Measurements from ENCODE around the gene TREH. TPM values are rescaled to one million over a fixed set of nuclear protein-coding genes. Genes with fewer than 3 reads are reported as not detected.

TREH gene
- polyA plus RNA-seq, 1 donor from 2014 or later, result 0.12 TPM

DNA sequence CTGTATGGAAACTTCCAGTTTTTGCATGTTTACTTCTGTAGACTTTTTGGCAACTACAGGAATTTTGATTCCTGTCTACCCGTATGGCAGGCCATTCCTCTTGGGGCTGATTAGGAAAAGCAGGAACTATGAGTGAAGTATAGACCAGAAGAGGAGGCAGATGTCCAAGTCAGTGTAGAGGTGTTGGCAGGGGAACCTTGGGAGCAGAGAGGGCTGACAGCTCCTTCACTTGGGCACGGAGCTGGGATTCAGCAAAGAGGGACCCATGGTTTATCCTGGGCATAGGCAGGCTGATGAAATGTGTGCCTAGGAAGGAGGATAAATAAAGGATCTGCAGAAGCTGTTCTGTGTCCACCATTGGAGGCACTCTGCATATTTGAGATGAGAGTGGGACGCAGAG, 33.1 kb downstream of the TREH start:
- H3K27me3 ChIP-seq (ENCODE audit: insufficient read depth, low read depth, low read length), result no peaks in the 10 kb centered on the region
- H3K79me2 ChIP-seq (replicated peaks; ENCODE audit: insufficient read depth, low read length), result no peaks in the 10 kb centered on the region
- no peaks in the 10 kb centered on the region for H4K20me1 ChIP-seq (ENCODE audit: insufficient read depth)
- H3K9me3 ChIP-seq (ENCODE audit: low read length), result no peaks in the 10 kb centered on the region
- H3K27ac ChIP-seq (ENCODE audit: low read length), result no peak overlapping the region
- H3K9ac ChIP-seq (ENCODE audit: low read length), result no peak overlapping the region
- H3K4me2 ChIP-seq (ENCODE audit: low read length), result no peak overlapping the region
- TF ChIP-seq POLR2AphosphoS5 (IDR thresholded peaks at IDR 0.05) (no peak), RAD21 (conservative IDR thresholded peaks at IDR 0.05) (no peak), SMC3 (conservative IDR thresholded peaks at IDR 0.05; ENCODE audit: poor library complexity) (no peak), TAF1 (IDR thresholded peaks at IDR 0.05; ENCODE audit: low read depth) (no peak), EP300 (conservative IDR thresholded peaks at IDR 0.05; ENCODE audit: poor library complexity, severe bottlenecking) (no peak)
- H3F3A ChIP-seq (ENCODE audit: insufficient read depth, low read length, poor library complexity, severe bottlenecking), result no peaks in the 10 kb centered on the region
- no peaks in the 10 kb centered on the region for H3K9me2 ChIP-seq (ENCODE audit: insufficient read depth, low read length)
- no peak overlapping the region for H3K4me3 ChIP-seq (ENCODE audit: low read length)
- peaks cover 14% of the 10 kb centered on the region for H3K36me3 ChIP-seq (ENCODE audit: insufficient read depth, low read length)
- no peak overlapping the region for H2AFZ ChIP-seq (ENCODE audit: low read depth, low read length)

DNA sequence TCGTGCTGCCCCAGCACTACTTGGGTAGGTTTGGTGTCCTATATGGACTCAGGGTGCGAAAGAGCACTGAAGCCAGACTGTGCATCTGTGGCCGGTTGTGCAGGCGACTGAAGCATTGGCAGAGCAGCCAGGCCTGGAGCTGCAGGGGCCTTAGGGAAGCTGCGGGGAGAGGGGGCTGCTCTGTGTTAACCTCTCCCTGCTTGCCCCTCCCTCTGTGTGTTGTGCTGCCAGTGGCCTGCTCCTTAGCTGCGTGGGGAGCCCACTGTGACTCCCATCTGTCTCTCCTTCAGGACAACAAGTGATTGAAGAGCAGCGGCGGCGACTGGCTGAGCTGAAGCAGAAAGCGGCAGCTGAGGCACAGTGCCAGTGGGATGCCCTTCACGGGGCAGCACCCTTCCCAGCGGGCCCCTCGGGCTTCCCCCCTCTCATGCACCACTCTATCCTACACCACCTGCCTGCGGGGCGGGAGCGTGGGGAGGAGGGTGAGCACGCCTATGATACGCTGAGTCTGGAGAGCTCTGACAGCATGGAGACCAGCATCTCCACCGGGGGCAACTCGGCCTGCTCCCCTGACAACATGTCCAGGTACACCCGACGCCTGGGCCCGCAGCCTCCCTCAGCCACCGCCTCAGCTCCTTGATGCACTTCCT, 34.3 kb downstream of the TREH start:
- H3K9me2 ChIP-seq (ENCODE audit: insufficient read depth, low read length), result no peaks in the 10 kb centered on the region
- H3F3A ChIP-seq (ENCODE audit: insufficient read depth, low read length, poor library complexity, severe bottlenecking), result no peaks in the 10 kb centered on the region
- no peak overlapping the region for H2AFZ ChIP-seq (ENCODE audit: low read depth, low read length)
- TF ChIP-seq RAD21 (conservative IDR thresholded peaks at IDR 0.05), result no peak
- no peak for TF ChIP-seq MXI1 (conservative IDR thresholded peaks at IDR 0.05; ENCODE audit: poor library complexity, severe bottlenecking)
- no peak for TF ChIP-seq TAF1 (IDR thresholded peaks at IDR 0.05; ENCODE audit: low read depth)
- no peak for TF ChIP-seq EP300 (conservative IDR thresholded peaks at IDR 0.05; ENCODE audit: poor library complexity, severe bottlenecking)
- TF ChIP-seq POLR2AphosphoS5 (IDR thresholded peaks at IDR 0.05), result no peak
- TF ChIP-seq SMC3 (conservative IDR thresholded peaks at IDR 0.05; ENCODE audit: poor library complexity), result no peak
- TF ChIP-seq, protein P1, sequence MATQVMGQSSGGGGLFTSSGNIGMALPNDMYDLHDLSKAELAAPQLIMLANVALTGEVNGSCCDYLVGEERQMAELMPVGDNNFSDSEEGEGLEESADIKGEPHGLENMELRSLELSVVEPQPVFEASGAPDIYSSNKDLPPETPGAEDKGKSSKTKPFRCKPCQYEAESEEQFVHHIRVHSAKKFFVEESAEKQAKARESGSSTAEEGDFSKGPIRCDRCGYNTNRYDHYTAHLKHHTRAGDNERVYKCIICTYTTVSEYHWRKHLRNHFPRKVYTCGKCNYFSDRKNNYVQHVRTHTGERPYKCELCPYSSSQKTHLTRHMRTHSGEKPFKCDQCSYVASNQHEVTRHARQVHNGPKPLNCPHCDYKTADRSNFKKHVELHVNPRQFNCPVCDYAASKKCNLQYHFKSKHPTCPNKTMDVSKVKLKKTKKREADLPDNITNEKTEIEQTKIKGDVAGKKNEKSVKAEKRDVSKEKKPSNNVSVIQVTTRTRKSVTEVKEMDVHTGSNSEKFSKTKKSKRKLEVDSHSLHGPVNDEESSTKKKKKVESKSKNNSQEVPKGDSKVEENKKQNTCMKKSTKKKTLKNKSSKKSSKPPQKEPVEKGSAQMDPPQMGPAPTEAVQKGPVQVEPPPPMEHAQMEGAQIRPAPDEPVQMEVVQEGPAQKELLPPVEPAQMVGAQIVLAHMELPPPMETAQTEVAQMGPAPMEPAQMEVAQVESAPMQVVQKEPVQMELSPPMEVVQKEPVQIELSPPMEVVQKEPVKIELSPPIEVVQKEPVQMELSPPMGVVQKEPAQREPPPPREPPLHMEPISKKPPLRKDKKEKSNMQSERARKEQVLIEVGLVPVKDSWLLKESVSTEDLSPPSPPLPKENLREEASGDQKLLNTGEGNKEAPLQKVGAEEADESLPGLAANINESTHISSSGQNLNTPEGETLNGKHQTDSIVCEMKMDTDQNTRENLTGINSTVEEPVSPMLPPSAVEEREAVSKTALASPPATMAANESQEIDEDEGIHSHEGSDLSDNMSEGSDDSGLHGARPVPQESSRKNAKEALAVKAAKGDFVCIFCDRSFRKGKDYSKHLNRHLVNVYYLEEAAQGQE (IDR thresholded peaks at IDR 0.05; ENCODE audit: borderline replicate concordance), result no peak
- TF ChIP-seq, protein P2, sequence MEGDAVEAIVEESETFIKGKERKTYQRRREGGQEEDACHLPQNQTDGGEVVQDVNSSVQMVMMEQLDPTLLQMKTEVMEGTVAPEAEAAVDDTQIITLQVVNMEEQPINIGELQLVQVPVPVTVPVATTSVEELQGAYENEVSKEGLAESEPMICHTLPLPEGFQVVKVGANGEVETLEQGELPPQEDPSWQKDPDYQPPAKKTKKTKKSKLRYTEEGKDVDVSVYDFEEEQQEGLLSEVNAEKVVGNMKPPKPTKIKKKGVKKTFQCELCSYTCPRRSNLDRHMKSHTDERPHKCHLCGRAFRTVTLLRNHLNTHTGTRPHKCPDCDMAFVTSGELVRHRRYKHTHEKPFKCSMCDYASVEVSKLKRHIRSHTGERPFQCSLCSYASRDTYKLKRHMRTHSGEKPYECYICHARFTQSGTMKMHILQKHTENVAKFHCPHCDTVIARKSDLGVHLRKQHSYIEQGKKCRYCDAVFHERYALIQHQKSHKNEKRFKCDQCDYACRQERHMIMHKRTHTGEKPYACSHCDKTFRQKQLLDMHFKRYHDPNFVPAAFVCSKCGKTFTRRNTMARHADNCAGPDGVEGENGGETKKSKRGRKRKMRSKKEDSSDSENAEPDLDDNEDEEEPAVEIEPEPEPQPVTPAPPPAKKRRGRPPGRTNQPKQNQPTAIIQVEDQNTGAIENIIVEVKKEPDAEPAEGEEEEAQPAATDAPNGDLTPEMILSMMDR (IDR thresholded peaks at IDR 0.05; ENCODE audit: poor library complexity, severe bottlenecking), result no peak
- no peak for TF ChIP-seq EZH2 (IDR thresholded peaks at IDR 0.05; ENCODE audit: borderline replicate concordance, insufficient read depth, low read length, poor library complexity, severe bottlenecking)
- H3K79me2 ChIP-seq (replicated peaks; ENCODE audit: insufficient read depth, low read length), result no peaks in the 10 kb centered on the region
- no peaks in the 10 kb centered on the region for H3K27me3 ChIP-seq (ENCODE audit: insufficient read depth, low read depth, low read length)
- peaks cover 14% of the 10 kb centered on the region for H3K36me3 ChIP-seq (ENCODE audit: insufficient read depth, low read length)
- no peak overlapping the region for H3K4me3 ChIP-seq (ENCODE audit: low read length)
- H3K9ac ChIP-seq (ENCODE audit: low read length), result no peak overlapping the region
- H3K9me3 ChIP-seq (ENCODE audit: low read length), result no peaks in the 10 kb centered on the region
- H3K4me2 ChIP-seq (ENCODE audit: low read length), result no peak overlapping the region
- H4K20me1 ChIP-seq (ENCODE audit: insufficient read depth), result no peaks in the 10 kb centered on the region
- H3K27ac ChIP-seq (ENCODE audit: low read length), result no peak overlapping the region
